GM12874 (cell line): ENCODE data around the gene C19orf18.
A peak's percentile ranks its signal among the peaks of the same experiment; 100 is the strongest.

Experiments
- TF ChIP-seq, protein P1 (sequence below): IDR thresholded peaks from 2 replicates; pipeline ENCODE4 v1.5.1; 2011; ENCODE audit warnings: low read depth, mild to moderate bottlenecking, control low read depth, low read length, moderate library complexity; ENCODE audit not compliant: insufficient read depth

Gene C19orf18

DNA sequence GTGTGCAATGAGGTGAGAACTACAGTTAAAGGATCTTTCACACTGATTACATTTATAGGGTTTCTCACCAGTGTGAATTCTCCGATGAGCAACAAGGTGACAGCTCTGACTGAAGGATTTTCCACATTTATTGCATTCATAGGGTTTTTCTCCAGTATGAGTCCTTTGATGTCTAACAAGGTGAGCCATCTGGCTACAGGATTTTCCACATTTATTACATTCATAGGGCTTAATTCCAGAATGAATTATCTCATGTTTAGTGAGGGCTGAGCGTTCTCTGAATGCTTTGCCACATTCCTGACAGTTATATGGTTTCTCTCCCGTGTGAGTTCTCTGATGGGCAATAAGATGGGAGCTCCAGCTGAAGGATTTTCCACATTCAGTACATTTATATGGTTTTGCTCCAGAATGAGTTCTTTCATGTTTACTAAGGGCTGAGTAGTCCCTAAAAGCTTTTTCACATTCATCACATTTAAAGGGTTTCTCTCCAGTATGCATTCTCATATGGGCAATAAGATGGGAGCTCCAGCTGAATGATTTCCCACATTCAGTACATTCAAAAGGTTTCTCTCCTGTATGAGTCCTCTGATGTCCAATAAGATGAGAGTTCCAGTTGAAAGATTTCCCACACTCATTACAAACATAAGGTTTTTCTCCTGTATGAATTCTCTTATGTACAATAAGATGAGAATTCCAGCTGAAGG, 4.4 kb upstream of the C19orf18 start:
- TF ChIP-seq, protein P1, sequence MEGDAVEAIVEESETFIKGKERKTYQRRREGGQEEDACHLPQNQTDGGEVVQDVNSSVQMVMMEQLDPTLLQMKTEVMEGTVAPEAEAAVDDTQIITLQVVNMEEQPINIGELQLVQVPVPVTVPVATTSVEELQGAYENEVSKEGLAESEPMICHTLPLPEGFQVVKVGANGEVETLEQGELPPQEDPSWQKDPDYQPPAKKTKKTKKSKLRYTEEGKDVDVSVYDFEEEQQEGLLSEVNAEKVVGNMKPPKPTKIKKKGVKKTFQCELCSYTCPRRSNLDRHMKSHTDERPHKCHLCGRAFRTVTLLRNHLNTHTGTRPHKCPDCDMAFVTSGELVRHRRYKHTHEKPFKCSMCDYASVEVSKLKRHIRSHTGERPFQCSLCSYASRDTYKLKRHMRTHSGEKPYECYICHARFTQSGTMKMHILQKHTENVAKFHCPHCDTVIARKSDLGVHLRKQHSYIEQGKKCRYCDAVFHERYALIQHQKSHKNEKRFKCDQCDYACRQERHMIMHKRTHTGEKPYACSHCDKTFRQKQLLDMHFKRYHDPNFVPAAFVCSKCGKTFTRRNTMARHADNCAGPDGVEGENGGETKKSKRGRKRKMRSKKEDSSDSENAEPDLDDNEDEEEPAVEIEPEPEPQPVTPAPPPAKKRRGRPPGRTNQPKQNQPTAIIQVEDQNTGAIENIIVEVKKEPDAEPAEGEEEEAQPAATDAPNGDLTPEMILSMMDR = no peak

DNA sequence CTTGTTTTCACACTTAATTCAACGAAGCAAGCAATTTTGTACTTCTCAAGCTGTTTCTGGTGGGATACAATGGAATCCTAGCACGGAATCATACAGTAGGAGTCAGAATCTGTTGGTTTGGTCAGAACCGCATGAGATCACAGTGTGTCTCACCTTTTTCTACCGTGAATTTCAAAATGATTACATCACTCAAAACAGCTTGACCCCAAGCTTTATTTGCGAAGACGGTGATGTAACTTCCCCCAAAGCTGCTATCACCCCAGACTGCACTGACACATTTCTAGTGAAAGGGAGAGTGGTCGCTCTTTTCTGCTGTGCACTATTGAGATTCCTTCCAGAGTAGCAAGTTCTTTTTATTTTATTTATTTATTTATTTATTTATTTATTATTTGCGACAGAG, 9.6 kb downstream of the C19orf18 start:
- TF ChIP-seq, protein P1 = no peak

DNA sequence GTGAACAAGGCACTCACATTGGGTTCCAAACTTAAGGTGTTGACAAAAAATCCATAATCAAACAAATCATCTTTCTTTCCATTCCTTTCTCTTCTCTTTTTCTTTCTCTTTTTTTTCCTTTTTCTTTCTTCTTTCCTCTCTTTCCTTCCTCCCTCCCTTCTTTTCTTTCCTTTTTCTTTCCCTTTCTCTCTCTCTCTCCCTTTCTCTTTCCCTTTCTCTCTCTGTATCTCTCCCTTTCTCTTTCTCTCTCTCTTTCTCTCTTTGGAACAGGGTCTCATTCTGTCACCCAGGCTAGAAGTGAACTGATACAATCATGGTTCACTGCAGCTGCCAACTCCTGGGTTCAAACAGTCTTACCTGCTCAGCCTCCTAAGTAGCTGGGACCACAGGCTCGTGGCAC, 12.5 kb downstream of the C19orf18 start:
- TF ChIP-seq, protein P1 = no peak

- TF ChIP-seq, protein P1 = no peak
Measured at GRCh38 chr19:57954996-57955395, 19.3 kb downstream of the C19orf18 start.

- TF ChIP-seq, protein P1 = no peak
Measured at GRCh38 chr19:57949702-57950101, 24.6 kb downstream of the C19orf18 start.

DNA sequence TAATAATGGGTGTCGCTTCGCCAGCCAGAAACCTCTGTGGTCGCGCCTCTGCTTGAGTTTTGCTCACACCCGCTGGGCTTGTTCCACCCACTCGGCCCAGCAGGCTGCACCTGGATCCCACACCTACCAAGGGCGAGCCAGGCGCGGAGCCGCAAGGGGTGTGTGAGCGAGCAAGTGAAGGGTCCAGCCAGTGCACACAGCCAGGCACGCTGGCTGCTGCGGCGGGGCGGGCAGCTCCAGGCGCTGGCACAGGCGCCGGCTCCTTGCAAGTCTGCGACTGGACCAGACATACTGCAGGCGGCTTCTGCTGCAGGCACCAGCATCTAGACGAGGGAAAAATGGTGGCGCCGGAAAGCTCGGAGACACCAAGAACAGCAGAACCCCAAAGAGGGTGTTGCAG, 25.0 kb downstream of the C19orf18 start:
- TF ChIP-seq, protein P1 = no peak

DNA sequence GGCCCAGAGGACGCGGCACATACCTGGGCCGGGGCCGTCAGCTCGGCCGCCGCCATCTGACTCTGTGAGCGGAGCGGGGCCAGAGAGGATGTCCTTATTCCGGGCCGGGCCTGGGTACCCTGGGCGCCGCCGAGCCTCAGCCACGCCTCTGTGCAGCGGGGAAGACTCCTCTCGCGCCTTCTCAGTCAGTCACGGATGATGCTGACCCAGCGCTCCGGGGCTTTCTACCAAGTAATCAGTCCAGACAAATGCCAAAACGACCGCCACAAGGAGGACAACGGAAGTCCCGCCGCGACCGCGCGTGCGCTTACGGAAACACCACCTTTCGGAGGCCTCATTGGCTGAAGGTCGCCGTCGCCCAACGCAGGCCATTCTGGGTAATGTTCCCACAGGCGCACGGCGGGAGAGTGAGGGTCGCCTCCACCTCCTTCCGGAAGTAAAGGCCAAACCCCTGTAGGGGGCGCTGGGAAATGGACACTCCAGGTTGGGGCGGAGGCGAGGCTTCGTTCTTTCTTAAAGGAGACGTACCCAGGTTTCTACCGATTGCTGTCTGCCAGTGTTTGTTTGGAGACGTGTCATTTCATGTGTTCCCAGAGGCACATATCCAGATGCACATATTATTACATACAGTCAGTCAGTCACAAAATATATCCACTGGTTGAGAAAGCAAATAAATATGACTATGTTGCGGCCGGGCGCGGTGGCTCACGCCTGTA, 26.8 kb downstream of the C19orf18 start, which contains the start of gene ZNF256:
TSS of gene ZNF256 (minus strand) at position 288 of the 716 bp plus-strand sequence. CDS start at position 56, 232 bp downstream.
- TF ChIP-seq, protein P1 = peak; percentile 61
